Central memory CD8-positive, alpha-beta T cell (primary cell): ENCODE data around the gene PYDC2.

Experiments
- ATAC-seq: fragments of 150-1000 bp; cut with Tn5 transposase; replicated peaks from 2 replicates; pipeline ENCODE4 v1.10.0; 2022; ENCODE audit warnings: mild to moderate bottlenecking, moderate FRiP score, moderate number of reproducible peaks; ENCODE audit not compliant: poor library complexity, severe bottlenecking; ENCODE audit errors: extremely low read depth
- DNase-seq, 2 donors: peaks; one replicate each; pipeline ENCODE4 v3.0.0; 2021; ENCODE audit warnings: low spot score in 2 of 2
- H3K27ac Mint-ChIP-seq: one replicate; pipeline ENCODE4 v1.8.0; 2022; ENCODE audit warnings: low read depth, mild to moderate bottlenecking, moderate library complexity, mixed read lengths
- H3K27me3 Mint-ChIP-seq: one replicate; pipeline ENCODE4 v1.8.0; 2022; ENCODE audit warnings: mixed read lengths
- H3K36me3 Mint-ChIP-seq: one replicate; pipeline ENCODE4 v1.8.0; 2022; ENCODE audit warnings: mild to moderate bottlenecking, moderate library complexity, mixed read lengths; ENCODE audit not compliant: insufficient read depth
- H3K4me1 Mint-ChIP-seq: one replicate; pipeline ENCODE4 v1.8.0; 2022; ENCODE audit warnings: mixed read lengths
- H3K4me3 Mint-ChIP-seq: one replicate; pipeline ENCODE4 v1.8.0; 2022; ENCODE audit warnings: mild to moderate bottlenecking, moderate library complexity, mixed read lengths
- H3K9me3 Mint-ChIP-seq: one replicate; pipeline ENCODE4 v1.8.0; 2022; ENCODE audit warnings: mixed read lengths

The PYDC2 gene

DNA sequence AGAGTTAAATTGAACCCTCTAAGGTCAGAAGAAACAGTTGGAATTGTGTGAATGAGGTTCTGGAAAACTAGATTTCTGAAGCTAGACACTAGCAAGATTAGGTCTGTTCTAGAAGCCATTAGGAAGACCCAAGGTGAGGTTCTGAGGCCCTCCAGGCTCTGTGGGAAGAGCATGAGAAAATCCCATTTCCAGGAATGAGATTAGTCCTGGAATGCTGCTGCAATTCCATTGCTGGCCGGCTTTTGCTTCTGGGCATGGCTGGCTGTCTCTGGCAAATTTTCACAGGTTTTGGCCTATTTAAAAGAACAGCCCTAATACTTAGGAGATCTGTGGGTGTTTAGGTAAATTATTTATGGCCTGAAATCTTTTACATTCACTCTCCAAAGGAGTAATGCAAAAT lies 26.9 kb upstream of the PYDC2 start:
- ATAC-seq, result no peak
- no peak for DNase-seq
- peaks cover 30% of the 10 kb centered on the region for H3K9me3 Mint-ChIP-seq
- no peaks in the 10 kb centered on the region for H3K27me3 Mint-ChIP-seq
- no peaks in the 10 kb centered on the region for H3K4me1 Mint-ChIP-seq
- no peak overlapping the region for H3K4me3 Mint-ChIP-seq
- H3K36me3 Mint-ChIP-seq, result no peaks in the 10 kb centered on the region
- no peak overlapping the region for H3K27ac Mint-ChIP-seq

DNA sequence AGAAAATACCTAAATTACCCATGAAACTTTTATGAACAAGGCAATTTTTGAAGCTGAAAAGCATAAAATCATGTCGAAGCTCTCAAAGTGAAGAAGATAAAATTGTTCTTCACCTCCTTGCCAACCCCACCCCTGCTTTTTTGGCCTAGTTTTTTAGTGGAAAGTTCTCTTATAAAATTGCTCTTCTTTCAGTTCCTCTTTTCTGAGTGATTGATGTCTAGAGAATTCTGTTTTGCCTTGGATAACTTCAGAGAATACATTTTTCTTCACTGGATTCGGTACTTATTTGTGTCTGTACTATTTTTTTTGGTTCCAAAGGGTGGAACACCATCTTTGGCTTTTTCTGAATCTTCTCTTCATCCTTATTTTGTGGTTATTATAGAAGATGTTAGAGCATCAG lies 25.0 kb upstream of the PYDC2 start:
- DNase-seq (no peak), ATAC-seq (no peak)
- H3K27me3 Mint-ChIP-seq, result no peaks in the 10 kb centered on the region
- peaks cover 18% of the 10 kb centered on the region for H3K9me3 Mint-ChIP-seq
- no peaks in the 10 kb centered on the region for H3K4me1 Mint-ChIP-seq
- H3K36me3 Mint-ChIP-seq, result no peaks in the 10 kb centered on the region
- no peak overlapping the region for H3K27ac Mint-ChIP-seq
- no peak overlapping the region for H3K4me3 Mint-ChIP-seq

DNA sequence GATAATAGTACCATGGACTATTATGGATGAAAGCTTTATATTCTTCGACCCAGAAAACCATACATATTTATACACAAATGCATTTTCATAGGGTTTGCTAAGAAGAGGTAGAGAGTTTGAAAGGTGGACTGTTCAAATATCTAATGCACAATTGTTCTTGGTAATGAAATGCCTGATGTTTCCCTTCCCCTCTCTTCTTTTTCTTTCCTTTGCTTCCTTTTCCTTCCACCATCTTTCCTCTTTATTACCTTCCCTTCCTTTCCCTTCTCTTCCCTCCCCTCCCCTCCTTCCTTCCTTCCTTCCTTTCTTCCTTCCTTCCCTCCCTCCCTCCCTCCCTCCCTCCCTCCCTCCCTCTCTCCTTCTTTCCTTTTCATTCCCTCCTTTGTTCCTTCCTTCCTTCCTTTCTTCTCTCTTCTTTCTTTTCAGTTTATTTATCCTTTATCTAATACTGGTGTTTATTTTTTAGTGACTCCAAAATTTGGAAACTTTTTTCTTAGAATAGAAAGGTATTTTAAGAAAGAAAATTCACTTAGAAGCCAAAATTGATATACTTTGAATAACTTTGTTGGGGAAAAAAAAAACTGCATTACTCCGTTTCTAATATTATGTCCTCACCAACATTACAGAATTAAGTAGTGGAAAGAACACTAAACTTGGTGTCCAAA lies 22.7 kb upstream of the PYDC2 start:
- Mint-ChIP-seq H3K4me3 (no peak overlapping the region), H3K4me1 (no peaks in the 10 kb centered on the region), H3K9me3 (peaks cover 20% of the 10 kb centered on the region), H3K36me3 (no peaks in the 10 kb centered on the region), H3K27me3 (no peaks in the 10 kb centered on the region), H3K27ac (no peak overlapping the region)
- ATAC-seq, result no peak
- no peak for DNase-seq

DNA sequence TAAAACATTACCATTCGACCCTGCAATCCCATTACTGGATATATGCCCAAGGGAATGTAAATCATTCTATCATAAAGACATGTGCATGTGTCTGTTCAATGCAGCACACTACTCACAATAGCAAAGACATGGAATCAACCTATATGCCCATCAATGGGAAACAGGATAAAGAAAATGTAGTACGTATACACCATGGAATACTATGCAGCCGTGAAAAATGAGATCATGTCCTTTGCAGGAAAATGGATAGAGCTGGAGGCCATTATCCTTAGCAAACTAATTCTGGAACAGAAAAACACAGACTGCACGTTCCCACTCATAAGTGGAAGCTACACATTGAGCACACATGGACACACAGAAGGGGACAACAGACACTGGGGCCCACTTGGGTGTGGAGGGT lies 20.4 kb upstream of the PYDC2 start:
- Mint-ChIP-seq H3K4me3 (no peak overlapping the region), H3K4me1 (no peaks in the 10 kb centered on the region), H3K27ac (no peak overlapping the region), H3K27me3 (no peaks in the 10 kb centered on the region), H3K9me3 (peaks cover 20% of the 10 kb centered on the region), H3K36me3 (no peaks in the 10 kb centered on the region)
- ATAC-seq (no peak), DNase-seq (no peak)

DNA sequence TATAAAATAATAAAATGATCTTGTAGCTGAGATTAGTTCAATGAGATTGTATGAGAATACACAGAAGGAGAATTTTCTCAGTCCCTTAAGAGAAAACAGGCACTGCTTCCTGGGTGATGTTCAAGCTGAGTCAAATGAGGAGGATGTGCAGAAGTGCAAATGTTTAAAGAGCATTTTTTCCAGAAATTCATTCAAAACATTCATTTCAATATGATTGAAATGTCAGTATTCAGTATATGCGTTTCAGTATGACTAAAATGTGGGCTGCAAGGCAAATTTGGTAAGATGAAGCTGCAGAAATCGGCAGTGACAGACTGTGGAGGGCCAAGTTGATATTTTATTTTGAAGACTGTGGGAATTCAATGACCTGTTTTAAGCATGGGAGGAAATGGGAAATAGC lies 19.3 kb upstream of the PYDC2 start:
- Mint-ChIP-seq H3K36me3 (no peaks in the 10 kb centered on the region), H3K9me3 (peaks cover 13% of the 10 kb centered on the region), H3K27me3 (no peaks in the 10 kb centered on the region), H3K27ac (no peak overlapping the region), H3K4me1 (no peaks in the 10 kb centered on the region), H3K4me3 (no peak overlapping the region)
- DNase-seq (no peak), ATAC-seq (no peak)

DNA sequence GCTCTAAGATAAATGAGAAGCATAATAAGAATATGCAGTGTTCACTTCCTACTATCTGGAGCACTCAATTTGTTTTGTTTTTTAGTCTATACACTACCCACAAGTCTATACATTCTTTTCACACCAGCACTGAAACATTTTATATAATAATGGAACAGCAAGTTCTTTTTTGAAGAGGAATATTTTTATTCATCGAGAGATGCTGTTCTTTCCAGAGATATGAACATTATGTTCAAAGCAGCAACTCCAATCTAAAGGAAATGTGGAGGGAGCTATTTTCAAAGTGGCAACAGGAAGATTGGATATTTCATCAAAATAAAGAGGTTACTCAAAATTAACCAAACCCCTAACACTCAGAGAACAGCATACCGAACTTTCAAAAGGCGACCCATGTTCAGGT lies 16.4 kb upstream of the PYDC2 start:
- H3K9me3 Mint-ChIP-seq, result peaks cover 14% of the 10 kb centered on the region
- no peaks in the 10 kb centered on the region for H3K27me3 Mint-ChIP-seq
- H3K27ac Mint-ChIP-seq, result no peak overlapping the region
- no peaks in the 10 kb centered on the region for H3K36me3 Mint-ChIP-seq
- no peaks in the 10 kb centered on the region for H3K4me1 Mint-ChIP-seq
- H3K4me3 Mint-ChIP-seq, result no peak overlapping the region
- no peak for ATAC-seq
- no peak for DNase-seq

DNA sequence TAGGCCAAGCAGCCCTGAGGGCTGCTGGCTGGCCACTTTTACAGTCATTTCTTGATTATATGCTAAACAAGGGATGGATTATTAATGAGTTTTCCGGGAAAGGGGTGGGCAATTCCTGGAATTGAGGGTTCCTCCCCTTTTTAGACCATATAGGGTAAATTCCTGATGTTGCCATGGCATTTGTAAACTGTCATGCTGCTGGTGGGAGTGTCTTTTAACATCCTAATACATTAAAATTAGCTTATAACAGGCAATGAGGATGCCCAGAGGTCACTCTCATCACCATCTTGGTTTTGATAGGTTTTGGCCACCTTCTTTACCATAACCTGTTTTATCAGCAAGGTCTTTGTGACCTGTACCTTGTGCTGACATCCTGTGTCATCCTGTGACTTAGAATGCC lies 11.7 kb upstream of the PYDC2 start:
- H3K4me1 Mint-ChIP-seq, result no peaks in the 10 kb centered on the region
- DNase-seq, result no peak

DNA sequence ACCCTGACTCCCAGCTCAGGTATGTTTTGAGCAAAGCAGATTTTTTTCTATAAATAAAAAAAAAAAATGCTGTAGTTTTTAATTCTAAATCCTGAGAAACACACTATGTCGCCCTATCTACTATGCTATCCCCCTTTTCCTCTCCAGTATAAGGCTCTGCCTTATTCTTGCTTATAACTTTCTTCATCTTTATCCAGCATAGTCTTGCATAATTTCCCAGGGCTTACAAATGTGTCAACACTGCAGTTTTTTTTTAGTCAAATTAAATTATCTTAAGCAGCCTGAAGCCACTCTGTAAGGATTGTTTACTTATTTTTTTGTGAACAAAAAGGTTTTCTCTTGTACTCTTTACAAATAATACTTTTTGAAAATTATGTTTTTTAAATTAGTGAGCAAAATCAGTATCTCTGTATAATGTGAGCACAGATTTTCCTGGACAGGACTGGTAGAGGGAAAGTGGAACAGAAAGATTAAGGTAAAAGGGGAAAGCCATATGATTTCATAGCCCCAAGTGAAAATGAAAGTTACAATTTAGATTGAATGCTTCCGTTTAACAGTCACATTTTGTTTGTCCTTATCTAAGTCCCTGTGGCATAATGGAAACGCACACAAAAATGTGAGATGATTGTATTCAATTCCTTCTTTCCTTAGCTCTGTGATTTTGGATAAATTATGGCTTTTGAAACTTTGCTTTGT lies 5.6 kb upstream of the PYDC2 start:
- no peaks in the 10 kb centered on the region for H3K36me3 Mint-ChIP-seq
- H3K27ac Mint-ChIP-seq, result no peak overlapping the region
- H3K9me3 Mint-ChIP-seq, result peaks cover 14% of the 10 kb centered on the region
- no peaks in the 10 kb centered on the region for H3K27me3 Mint-ChIP-seq
- no peak for DNase-seq
- no peaks in the 10 kb centered on the region for H3K4me1 Mint-ChIP-seq
- H3K4me3 Mint-ChIP-seq, result no peak overlapping the region
- no peak for ATAC-seq

More for the DNA sequence above, 11.7 kb upstream of the PYDC2 start:
- no peaks in the 10 kb centered on the region for H3K36me3 Mint-ChIP-seq
- H3K27ac Mint-ChIP-seq, result no peak overlapping the region
- H3K27me3 Mint-ChIP-seq, result no peaks in the 10 kb centered on the region
- no peak overlapping the region for H3K4me3 Mint-ChIP-seq
- peaks cover 20% of the 10 kb centered on the region for H3K9me3 Mint-ChIP-seq
- ATAC-seq, result no peak

DNA sequence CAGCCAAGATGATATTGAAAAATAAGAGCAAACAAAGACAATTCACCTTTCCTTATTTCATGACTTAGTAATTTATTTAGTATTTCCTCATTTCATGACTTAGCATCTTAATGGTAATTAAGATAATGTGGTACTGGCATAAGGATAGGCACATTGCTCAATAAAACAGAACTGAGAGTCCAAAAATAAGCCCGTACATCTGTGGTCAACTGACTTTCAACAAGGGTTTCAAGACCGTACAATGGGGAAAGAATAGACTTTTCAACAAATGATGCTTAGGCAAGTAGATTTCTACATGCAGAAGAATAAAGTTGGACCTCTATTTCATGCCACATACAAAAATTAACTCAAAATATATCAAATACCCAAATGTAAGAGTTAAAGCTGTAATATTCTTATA lies 603 bp upstream of the PYDC2 start:
- Mint-ChIP-seq H3K27me3 (no peaks in the 10 kb centered on the region), H3K36me3 (no peaks in the 10 kb centered on the region), H3K9me3 (peaks cover 5% of the 10 kb centered on the region), H3K4me1 (no peaks in the 10 kb centered on the region), H3K27ac (no peak overlapping the region), H3K4me3 (no peak overlapping the region)
- ATAC-seq (no peak), DNase-seq (no peak)

DNA sequence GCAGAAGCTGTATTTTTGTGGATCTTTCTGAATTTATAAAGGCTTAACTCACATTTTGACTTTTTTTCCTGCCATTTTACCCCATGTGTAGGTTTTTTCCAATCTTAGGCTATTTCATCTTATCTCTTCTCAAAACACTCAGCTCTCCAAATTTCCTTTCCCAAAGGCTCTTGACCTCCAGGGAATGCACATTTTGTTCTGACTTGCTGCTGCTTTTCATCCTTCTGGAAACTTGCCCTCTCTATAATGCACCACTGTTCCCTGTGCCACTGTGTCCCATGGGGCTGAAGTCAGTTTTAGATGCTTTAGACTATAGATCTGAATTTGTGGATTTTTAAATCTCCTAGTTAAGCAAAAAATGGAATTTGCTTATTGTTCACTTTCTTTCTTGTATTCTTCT lies 9.1 kb downstream of the PYDC2 start:
- ATAC-seq, result no peak
- no peak for DNase-seq

DNA sequence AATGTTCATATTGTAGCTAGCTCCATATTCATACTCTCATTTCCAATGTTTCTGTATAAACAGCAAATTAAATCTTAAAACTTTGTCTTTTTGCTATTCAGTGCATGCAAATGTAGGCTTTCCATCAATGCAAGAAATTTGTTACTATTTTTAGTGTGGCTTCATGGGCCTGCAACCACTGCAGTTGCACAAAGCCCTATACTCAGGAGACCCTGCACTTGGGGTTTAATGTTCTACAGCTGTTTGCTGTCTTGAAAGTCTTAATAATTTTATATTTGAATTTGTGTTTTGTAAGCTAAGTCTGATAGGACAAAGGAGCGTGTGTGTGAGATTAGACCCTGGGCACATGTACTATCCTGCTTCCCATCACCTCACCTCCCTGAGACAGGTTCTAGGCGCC lies 9.6 kb downstream of the PYDC2 start:
- H3K4me3 Mint-ChIP-seq, result no peak overlapping the region
- H3K9me3 Mint-ChIP-seq, result peaks cover 16% of the 10 kb centered on the region
- no peak overlapping the region for H3K27ac Mint-ChIP-seq
- no peaks in the 10 kb centered on the region for H3K4me1 Mint-ChIP-seq
- ATAC-seq (no peak), DNase-seq (no peak)
- H3K27me3 Mint-ChIP-seq, result no peaks in the 10 kb centered on the region
- no peaks in the 10 kb centered on the region for H3K36me3 Mint-ChIP-seq

More for the DNA sequence above, 9.1 kb downstream of the PYDC2 start:
- Mint-ChIP-seq H3K9me3 (peaks cover 16% of the 10 kb centered on the region), H3K27ac (no peak overlapping the region), H3K4me1 (no peaks in the 10 kb centered on the region), H3K27me3 (no peaks in the 10 kb centered on the region), H3K4me3 (no peak overlapping the region), H3K36me3 (no peaks in the 10 kb centered on the region)

DNA sequence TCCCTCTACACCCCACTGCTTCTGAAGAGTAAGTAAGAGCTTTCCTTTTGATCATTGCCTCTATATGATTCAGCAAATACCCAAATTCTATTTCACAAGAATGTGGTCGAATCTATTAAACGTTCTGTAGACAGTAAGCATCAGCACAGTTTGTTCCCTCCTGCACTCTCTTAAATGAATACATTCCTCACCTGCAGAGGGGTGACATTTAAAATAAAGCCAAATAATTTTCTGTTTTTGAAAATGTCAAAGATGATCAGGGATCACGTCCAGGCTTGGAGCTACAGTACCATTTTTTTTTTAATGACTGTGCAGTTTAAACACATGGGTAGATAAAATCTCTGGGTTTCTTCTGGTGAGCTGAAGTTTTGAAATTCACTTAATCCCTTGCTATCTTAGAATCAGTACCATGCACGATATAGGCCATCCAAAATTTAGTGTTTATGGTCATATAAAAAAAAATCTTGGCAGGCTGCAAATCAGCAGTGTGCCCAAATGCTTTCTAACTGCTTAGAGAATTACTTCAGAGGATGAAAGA lies 12.8 kb downstream of the PYDC2 start:
- H3K27ac Mint-ChIP-seq, result no peak overlapping the region
- no peak overlapping the region for H3K4me3 Mint-ChIP-seq
- no peaks in the 10 kb centered on the region for H3K27me3 Mint-ChIP-seq
- ATAC-seq (no peak), DNase-seq (no peak)
- peaks cover 16% of the 10 kb centered on the region for H3K9me3 Mint-ChIP-seq
- no peaks in the 10 kb centered on the region for H3K36me3 Mint-ChIP-seq
- no peaks in the 10 kb centered on the region for H3K4me1 Mint-ChIP-seq

DNA sequence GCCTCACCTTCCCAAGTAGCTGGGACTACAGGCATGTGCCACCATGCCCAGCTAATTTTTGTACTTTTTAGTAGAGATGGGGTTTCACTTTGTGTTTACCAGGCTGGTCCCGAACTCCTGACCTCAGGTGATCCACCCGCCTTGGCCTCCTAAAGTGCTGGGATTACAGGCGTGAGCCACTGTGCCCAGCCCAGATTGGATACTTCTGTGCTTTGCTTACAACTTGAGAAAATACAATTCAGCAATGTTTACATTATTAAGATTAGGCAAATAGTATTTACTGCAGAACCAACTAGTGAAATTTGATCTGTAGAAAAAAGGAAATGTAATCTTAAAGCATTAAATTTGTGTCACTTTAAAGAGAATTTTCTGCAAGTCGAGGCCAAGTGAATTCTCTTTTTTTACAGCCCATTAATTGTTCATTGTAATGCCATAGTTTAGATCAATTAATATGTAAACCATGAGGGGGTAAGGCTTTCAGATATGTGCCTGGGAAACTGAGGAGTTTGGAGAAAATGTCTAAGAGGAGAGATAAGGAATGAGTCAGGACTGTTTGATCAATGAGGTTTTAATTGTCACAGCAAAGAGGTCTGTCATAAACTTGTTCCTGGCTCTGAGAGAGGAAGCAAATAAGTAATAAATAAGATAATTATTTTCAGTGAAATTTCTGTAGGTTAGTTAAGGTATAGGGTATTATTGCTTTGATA lies 15.3 kb downstream of the PYDC2 start:
- no peak overlapping the region for H3K4me3 Mint-ChIP-seq
- H3K27me3 Mint-ChIP-seq, result no peaks in the 10 kb centered on the region
- H3K36me3 Mint-ChIP-seq, result no peaks in the 10 kb centered on the region
- DNase-seq, result no peak
- no peak for ATAC-seq
- H3K4me1 Mint-ChIP-seq, result no peaks in the 10 kb centered on the region
- no peak overlapping the region for H3K27ac Mint-ChIP-seq
- peaks cover 23% of the 10 kb centered on the region for H3K9me3 Mint-ChIP-seq
